Measurements from ENCODE around the gene BCKDHB.

The BCKDHB gene

GRCh38 chr6:80366051-80366450 lies 259.6 kb downstream of the BCKDHB start:
- in situ Hi-C loops (cut with MboI; ENCODE audit: low sequenced_read_pairs) = no loop called here

DNA sequence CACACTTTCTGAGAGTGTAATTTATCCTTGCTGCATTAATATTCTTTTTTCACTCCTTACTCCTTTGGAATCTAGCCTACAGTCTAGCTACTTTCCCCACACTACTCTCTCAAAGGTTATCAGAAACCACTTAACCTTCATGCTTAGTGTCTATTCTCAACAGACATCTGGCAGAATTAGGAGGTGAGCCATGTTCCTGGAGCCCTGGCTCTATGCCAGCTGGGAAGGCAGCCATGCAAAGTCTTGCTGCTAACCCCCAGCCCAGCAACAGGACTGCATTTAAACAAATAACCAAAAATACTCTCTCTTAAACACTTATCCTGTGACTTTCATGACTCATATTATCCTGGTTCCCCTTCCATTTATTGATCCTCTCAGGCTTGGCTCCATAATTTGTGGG lies 260.2 kb downstream of the BCKDHB start:
- in situ Hi-C loops (cut with MboI; ENCODE audit: low sequenced_read_pairs) = no loop called here

- in situ Hi-C loops (cut with MboI; ENCODE audit: low sequenced_read_pairs) = no loop called here
Observed at GRCh38 chr6:80376411-80376810, 269.9 kb downstream of the BCKDHB start.

GRCh38 chr6:80380566-80380965 lies 274.1 kb downstream of the BCKDHB start:
- in situ Hi-C loops (cut with MboI; ENCODE audit: low sequenced_read_pairs) = no loop called here

- in situ Hi-C loops (cut with MboI; ENCODE audit: low sequenced_read_pairs) = no loop called here
Observed at GRCh38 chr6:80382811-80383210, 276.3 kb downstream of the BCKDHB start.

DNA sequence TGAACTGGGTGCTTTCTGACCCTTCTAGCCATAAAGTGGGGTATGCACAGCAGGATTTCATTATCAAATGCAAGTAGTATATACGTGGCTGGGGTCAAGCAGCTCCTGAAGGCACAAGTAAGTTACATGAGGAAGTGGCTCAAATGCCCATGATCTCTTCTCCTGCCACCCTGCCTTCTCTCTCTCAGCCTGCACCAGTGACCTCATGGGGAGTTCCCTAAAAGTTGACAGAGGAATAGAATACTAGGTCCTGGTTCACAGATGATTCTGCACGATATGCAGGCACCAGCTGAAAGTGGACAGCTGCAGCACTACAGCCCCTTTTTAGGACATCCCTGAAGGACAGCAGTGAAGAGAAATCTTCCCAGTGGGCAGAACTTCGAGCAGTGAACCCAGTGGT lies 282.0 kb downstream of the BCKDHB start:
- in situ Hi-C loops (cut with MboI; ENCODE audit: low sequenced_read_pairs) = no loop called here

Data from hTERT RPE-1 (cell line).